ENCODE data around the gene C1QTNF12. TPM values are rescaled to one million over a fixed set of nuclear protein-coding genes. Genes with fewer than 3 reads are reported as not detected.

Gene C1QTNF12
- total RNA-seq, 2 donors from 2014 or later: 5.2 to 5.6 TPM

DNA sequence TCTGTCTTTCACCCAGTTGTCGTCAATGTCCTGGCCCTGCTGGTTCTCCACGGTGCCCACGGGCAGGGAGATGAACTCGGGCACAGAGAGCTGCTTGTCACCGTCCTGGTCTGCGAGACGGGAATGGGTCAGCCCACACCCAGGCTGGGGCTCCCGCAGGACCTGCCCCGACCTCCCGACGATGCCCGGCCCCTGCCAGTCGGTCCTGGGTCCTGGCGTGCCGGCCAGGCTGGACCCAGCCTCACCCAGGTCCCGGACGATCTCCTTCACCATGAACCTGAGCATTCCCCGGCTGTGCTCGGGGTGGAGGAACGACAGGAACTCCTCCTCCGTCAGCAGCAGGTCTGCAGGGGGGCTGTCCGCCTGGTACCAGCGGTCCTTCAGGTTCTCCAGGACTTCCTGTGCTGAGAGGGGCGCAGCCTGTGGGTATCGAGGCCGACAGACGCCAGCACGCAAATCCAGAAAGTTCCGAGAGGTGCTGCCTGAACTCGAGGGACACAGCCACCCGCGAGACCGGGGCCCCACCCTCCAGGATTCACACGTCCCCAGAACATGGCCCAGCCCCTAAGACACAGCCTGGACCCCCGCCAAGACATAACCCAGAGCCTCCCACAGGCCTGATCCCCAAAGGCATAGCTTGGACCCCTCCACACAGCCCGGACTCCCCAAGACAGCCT is 27.9 kb downstream of the C1QTNF12 start:
- Mint-ChIP-seq H3K4me1 (ENCODE audit: low read depth in 2 of 2) (peaks cover 42 to 48% of the 10 kb centered on the region in 2 donors), H3K36me3 (peaks cover 8% of the 10 kb centered on the region)
- no peak for ATAC-seq

GRCh38 chr1:1217621-1218523 is 28.6 kb downstream of the C1QTNF12 start:
- H3K4me3 Mint-ChIP-seq: no peak overlapping the region
- H3K36me3 Mint-ChIP-seq: peaks cover 3% of the 10 kb centered on the region
- peaks cover 37 to 43% of the 10 kb centered on the region in 2 donors for H3K4me1 Mint-ChIP-seq (ENCODE audit: low read depth in 2 of 2)
- H3K27ac Mint-ChIP-seq: peak overlapping the region in 1 of 2 donors; percentile 97
- no peak for ATAC-seq
- no peaks in the 10 kb centered on the region for H3K9me3 Mint-ChIP-seq
- H3K27me3 Mint-ChIP-seq: no peaks in the 10 kb centered on the region
- DNase-seq (ENCODE audit: low spot score): no peak

More for the DNA sequence above, 27.9 kb downstream of the C1QTNF12 start:
- Mint-ChIP-seq H3K4me3 (no peak overlapping the region), H3K27me3 (no peaks in the 10 kb centered on the region), H3K9me3 (no peaks in the 10 kb centered on the region), H3K27ac (peak overlapping the region; percentile 33 to 46)
- no peak for DNase-seq (ENCODE audit: low spot score)

GRCh38 chr1:1216770-1217620 is 29.5 kb downstream of the C1QTNF12 start:
- DNase-seq (ENCODE audit: low spot score) (peak; percentile 79), ATAC-seq (peak in 1 of 2 donors; percentile 57)
- peak overlapping the region; percentile 73 to 97 for H3K27ac Mint-ChIP-seq
- no peaks in the 10 kb centered on the region for H3K36me3 Mint-ChIP-seq
- peaks cover 34 to 37% of the 10 kb centered on the region in 2 donors for H3K4me1 Mint-ChIP-seq (ENCODE audit: low read depth in 2 of 2)
- H3K27me3 Mint-ChIP-seq: no peaks in the 10 kb centered on the region
- peak overlapping the region; percentile 62 for H3K4me3 Mint-ChIP-seq
- no peaks in the 10 kb centered on the region for H3K9me3 Mint-ChIP-seq

- no peak for DNase-seq (ENCODE audit: low spot score)
- Mint-ChIP-seq H3K36me3 (no peaks in the 10 kb centered on the region), H3K27ac (peak overlapping the region; percentile 73 to 97), H3K9me3 (no peaks in the 10 kb centered on the region), H3K4me1 (ENCODE audit: low read depth in 2 of 2) (peaks cover 28 to 32% of the 10 kb centered on the region in 2 donors), H3K4me3 (peak overlapping the region; percentile 62), H3K27me3 (no peaks in the 10 kb centered on the region)
- ATAC-seq: no peak
Observed at GRCh38 chr1:1215881-1216605, 30.5 kb downstream of the C1QTNF12 start.

GRCh38 chr1:1215080-1215676 is 31.3 kb downstream of the C1QTNF12 start:
- H3K27me3 Mint-ChIP-seq: no peaks in the 10 kb centered on the region
- ATAC-seq (peak in 1 of 2 donors; percentile 21), DNase-seq (ENCODE audit: low spot score) (peak; percentile 81)
- peaks cover 23 to 30% of the 10 kb centered on the region in 2 donors for H3K4me1 Mint-ChIP-seq (ENCODE audit: low read depth in 2 of 2)
- peak overlapping the region; percentile 41 for H3K4me3 Mint-ChIP-seq
- peak overlapping the region; percentile 55 to 97 for H3K27ac Mint-ChIP-seq
- H3K36me3 Mint-ChIP-seq: no peaks in the 10 kb centered on the region
- H3K9me3 Mint-ChIP-seq: no peaks in the 10 kb centered on the region

- Mint-ChIP-seq H3K9me3 (no peaks in the 10 kb centered on the region), H3K4me3 (peak within 1 kb of the TSS; percentile 41), H3K27me3 (no peaks in the 10 kb centered on the region), H3K4me1 (ENCODE audit: low read depth in 2 of 2) (peaks cover 19 to 35% of the 10 kb centered on the region in 2 donors), H3K36me3 (no peaks in the 10 kb centered on the region), H3K27ac (peak within 1 kb of the TSS; percentile 55 to 97)
- peak; percentile 31 to 40 for ATAC-seq
- DNase-seq (ENCODE audit: low spot score): peak; percentile 76
Observed at GRCh38 chr1:1213345-1214265, 32.9 kb downstream of the C1QTNF12 start, which contains the start of gene TNFRSF4. Gene TNFRSF4 (minus strand): TSS chr1:1214153. CDS start chr1:1214127, 26 bp downstream.

- Mint-ChIP-seq H3K9me3 (no peaks in the 10 kb centered on the region), H3K27me3 (no peaks in the 10 kb centered on the region), H3K4me1 (ENCODE audit: low read depth in 2 of 2) (peaks cover 26 to 42% of the 10 kb centered on the region in 2 donors), H3K36me3 (no peaks in the 10 kb centered on the region), H3K4me3 (peak overlapping the region; percentile 39), H3K27ac (peak overlapping the region; percentile 33 to 48)
- DNase-seq (ENCODE audit: low spot score): peak; percentile 92
- ATAC-seq: peak; percentile 73 to 79
Observed at GRCh38 chr1:1212780-1213344, 33.7 kb downstream of the C1QTNF12 start.

- no peak for DNase-seq (ENCODE audit: low spot score)
- ATAC-seq: no peak
- Mint-ChIP-seq H3K27ac (peak overlapping the region; percentile 33 to 48), H3K36me3 (no peaks in the 10 kb centered on the region), H3K27me3 (no peaks in the 10 kb centered on the region), H3K4me3 (peak overlapping the region; percentile 39), H3K4me1 (ENCODE audit: low read depth in 2 of 2) (peaks cover 26 to 40% of the 10 kb centered on the region in 2 donors), H3K9me3 (no peaks in the 10 kb centered on the region)
Observed at GRCh38 chr1:1211541-1212441, 34.7 kb downstream of the C1QTNF12 start.

- ATAC-seq (no peak), DNase-seq (ENCODE audit: low spot score) (no peak)
- H3K9me3 Mint-ChIP-seq: no peaks in the 10 kb centered on the region
- H3K36me3 Mint-ChIP-seq: no peaks in the 10 kb centered on the region
- H3K27ac Mint-ChIP-seq: peak overlapping the region in 1 of 2 donors; percentile 33
- no peak overlapping the region for H3K4me3 Mint-ChIP-seq
- H3K27me3 Mint-ChIP-seq: no peaks in the 10 kb centered on the region
- peaks cover 21 to 34% of the 10 kb centered on the region in 2 donors for H3K4me1 Mint-ChIP-seq (ENCODE audit: low read depth in 2 of 2)
Observed at GRCh38 chr1:1210726-1211540, 35.6 kb downstream of the C1QTNF12 start.
